Motor neuron (in vitro differentiated cells): ENCODE measurements around the gene MAVS. TPM values are rescaled to one million over a fixed set of nuclear protein-coding genes. Genes with fewer than 3 reads are reported as not detected.

Source experiments
- ATAC-seq, 8 experiments: fragments of 200-7000 bp; cut with Tn5 transposase; replicated peaks in 6 of 8; 2 replicates each; pipeline ENCODE4 v1.8.0; 2021; ENCODE audit warnings: mild to moderate bottlenecking in 8 of 8, moderate library complexity in 8 of 8
- H3K27ac ChIP-seq, 2 donors: fragments of 250-450 bp; sonication (Bioruptor Pico); 2 replicates each; pipeline ENCODE4 v1.9.0; 2021; ENCODE audit warnings: antibody characterized with exemption in 2 of 2, mild to moderate bottlenecking in 2 of 2, moderate library complexity in 1 of 2
- H3K4me1 ChIP-seq, 2 donors: fragments of 250-450 bp; sonication (Bioruptor Pico); replicated peaks in 1 of 2; 2 replicates each; pipeline ENCODE4 v1.6.1; 2021; ENCODE audit warnings: antibody characterized with exemption in 2 of 2, mild to moderate bottlenecking in 2 of 2, moderate library complexity in 1 of 2
- H3K4me3 ChIP-seq, 5 donors: fragments of 250-450 bp; sonication (Bioruptor Pico); 2 replicates each; pipeline ENCODE4 v1.9.0; 2021; ENCODE audit warnings: antibody characterized with exemption in 5 of 5, mild to moderate bottlenecking in 5 of 5, moderate library complexity in 4 of 5
- WGBS, 10 experiments: fragments of 450-650 bp; shearing (Covaris generic); methylation state at CpG; one replicate each; pipeline ENCODE4 v1.0.0; 2022; 5-methylcytosine and 5-hydroxymethylcytosine counted together
- in situ Hi-C, 9 experiments: fragments of 400-800 bp; cut with MboI; loops; one replicate each; pipeline ENCODE4 v1.15.0; 2021; ENCODE audit warnings: low sequenced_read_pairs in 9 of 9, low pct_unique_long_range_greater_than_20kb in 2 of 9; ENCODE audit not compliant: unreplicated experiment in 9 of 9
- total RNA-seq, 8 experiments: library from RNA; unstranded; fragments of 300-600 nt; gene quantifications; 2 replicates each; pipeline versions ENCODE4 v1.2.3 to v1.2.4, GENCODE V29; 2022

MAVS gene
- total RNA-seq: 10 to 100 TPM in 5 of 8 experiments, 1 to 10 TPM in 3; 5.9 to 38.8 (median 15.5) TPM

DNA sequence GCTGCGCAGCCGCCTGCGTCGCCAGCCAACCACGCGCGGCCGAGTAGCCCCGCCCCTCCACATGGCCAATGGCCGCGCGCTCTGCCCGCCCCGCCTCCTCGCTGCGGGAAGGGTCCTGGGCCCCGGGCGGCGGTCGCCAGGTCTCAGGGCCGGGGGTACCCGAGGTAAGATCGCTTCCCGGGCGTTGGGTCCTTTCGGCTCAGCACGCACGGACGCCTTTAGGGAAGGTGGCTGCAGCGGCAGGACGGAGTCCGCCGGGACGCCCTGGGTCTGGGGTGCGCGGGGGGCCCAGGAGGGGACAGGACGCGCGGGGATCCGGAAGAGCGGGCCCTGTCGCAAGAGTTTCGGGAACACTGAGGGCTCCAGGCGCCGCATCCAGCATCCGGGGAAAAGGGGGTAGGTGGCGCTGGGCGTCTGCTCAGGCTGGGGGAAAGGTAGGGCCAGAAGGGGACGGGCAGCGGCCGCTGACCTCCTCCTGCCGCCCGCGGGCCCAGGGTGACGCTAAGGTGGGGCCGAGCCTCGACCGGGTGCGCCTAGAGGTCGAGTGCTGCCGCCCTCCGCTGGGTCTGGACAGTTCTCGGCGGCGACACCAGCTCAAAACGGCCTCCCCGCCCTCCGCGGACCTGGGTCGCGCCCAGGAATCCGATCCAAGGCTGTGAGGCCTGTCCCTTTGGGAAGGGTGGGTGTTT lies at the start of gene MAVS:
TSS of gene MAVS (plus strand) at position 95 of the 689 bp plus-strand sequence. CDS start 7,791 bp downstream, outside the sequence.
- Histone ChIP-seq H3K4me1 (peaks cover 5 to 7% of the 10 kb centered on the region in 2 donors), H3K4me3 (peak within 1 kb of the TSS; percentile 66 to 98 (median 83)), H3K27ac (peak within 1 kb of the TSS; percentile 42 to 52)
- ATAC-seq: peak; percentile 79 to 99 (median 96)
- WGBS, 10 experiments: 0% methylated on average over 1 to 6 of the region's 72 CpGs; no CpG with 5 or more reads in 6 of the 10 experiments
- in situ Hi-C loops: no loop called here

DNA sequence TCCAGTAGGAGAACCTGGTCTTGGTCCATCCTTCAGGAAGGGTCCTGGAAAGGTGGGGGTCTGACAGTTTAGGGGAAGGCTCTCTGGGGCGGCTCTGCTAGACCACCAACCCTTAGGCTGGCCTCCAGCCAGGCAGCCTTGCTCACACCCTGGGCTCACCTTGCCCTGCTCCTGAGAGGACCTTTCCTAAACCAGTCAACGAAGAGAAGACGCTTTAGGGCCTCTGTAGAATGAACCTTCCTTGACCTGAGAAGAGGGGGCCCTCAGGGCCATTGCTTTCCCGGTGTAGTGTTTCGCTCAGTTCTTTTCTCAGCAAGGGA lies 49.4 kb upstream of the MAVS start:
- ATAC-seq: no peak
- Histone ChIP-seq H3K4me3 (peak overlapping the region in 2 of 5 donors; percentile 40 to 45), H3K27ac (no peak overlapping the region), H3K4me1 (peaks cover 22 to 32% of the 10 kb centered on the region in 2 donors)
- in situ Hi-C loops: loop anchor here in 2 of 9 experiments (25.0 kb wide), 1 partner anchor 290 kb away; no protein-coding TSS in a partner anchor
- 40 to 100% (median 75%) methylated on average over 1 to 2 of the region's 5 CpGs; no CpG with 5 or more reads in 6 of the 10 experiments for WGBS, 10 experiments

- Histone ChIP-seq H3K4me1 (peaks cover 22 to 32% of the 10 kb centered on the region in 2 donors), H3K27ac (no peak overlapping the region), H3K4me3 (no peak overlapping the region)
- WGBS, 10 experiments: 5 to 100% (median 80%) methylated on average over 1 to 10 of the region's 19 CpGs
- ATAC-seq: no peak
- in situ Hi-C loops: loop anchor here in 2 of 9 experiments (25.0 kb wide), 1 partner anchor 290 kb away; no protein-coding TSS in a partner anchor
These were observed 48.9 kb upstream of the MAVS start for GRCh38 chr20:3797592-3798372.

DNA sequence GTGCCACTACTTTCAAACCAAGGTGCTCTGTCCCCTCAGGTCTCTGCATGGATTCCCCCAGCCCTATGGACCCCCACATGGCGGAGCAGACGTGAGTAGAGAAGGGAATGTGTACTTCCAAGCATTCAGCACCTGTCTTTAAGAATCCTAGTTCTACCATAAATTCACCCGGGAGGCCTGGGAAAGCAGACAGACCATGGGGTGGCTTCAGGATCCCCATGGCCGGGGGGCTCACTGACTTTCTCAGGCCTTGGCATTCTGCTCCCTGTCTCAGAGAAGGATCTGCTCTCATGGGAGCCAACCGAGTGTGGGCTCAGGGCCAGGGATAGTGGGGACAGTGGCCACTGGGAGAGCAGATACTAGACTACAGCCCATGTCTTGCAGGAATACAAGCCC lies 48.3 kb upstream of the MAVS start:
- no peak for ATAC-seq
- WGBS, 10 experiments: 100% methylated on average over 1 to 2 of the region's 5 CpGs; no CpG with 5 or more reads in 7 of the 10 experiments
- Histone ChIP-seq H3K27ac (no peak overlapping the region), H3K4me1 (peaks cover 22 to 32% of the 10 kb centered on the region in 2 donors), H3K4me3 (no peak overlapping the region)
- in situ Hi-C loops: loop anchor here in 2 of 9 experiments (25.0 kb wide), 1 partner anchor 289 kb away; no protein-coding TSS in a partner anchor

DNA sequence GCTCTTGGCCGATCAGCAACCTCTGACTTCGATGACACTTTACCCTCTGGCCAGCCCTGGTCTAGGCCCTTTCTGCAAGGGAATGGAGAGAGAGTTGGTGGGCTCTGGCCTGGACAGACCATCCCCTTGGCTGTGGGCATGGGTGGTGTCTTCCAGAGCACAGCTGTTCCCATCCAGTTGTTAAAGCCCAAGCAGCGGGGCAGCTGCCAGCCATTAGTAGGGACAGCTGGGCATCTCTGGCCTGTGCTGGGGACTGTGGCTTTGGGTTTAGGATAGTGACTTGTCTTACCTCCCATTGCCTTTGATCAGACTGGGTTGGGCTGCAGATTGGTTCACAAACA lies 47.8 kb upstream of the MAVS start:
- 82 to 100% (median 100%) methylated on average over 1 to 3 of the region's 3 CpGs; no CpG with 5 or more reads in 4 of the 10 experiments for WGBS, 10 experiments
- ATAC-seq: no peak
- no peak overlapping the region for H3K4me3 ChIP-seq
- in situ Hi-C loops: loop anchor here in 2 of 9 experiments (25.0 kb wide), 1 partner anchor 288 kb away; no protein-coding TSS in a partner anchor
- peaks cover 22 to 32% of the 10 kb centered on the region in 2 donors for H3K4me1 ChIP-seq
- peak overlapping the region in 1 of 2 donors; percentile 80 for H3K27ac ChIP-seq

GRCh38 chr20:3800256-3800877 lies 46.3 kb upstream of the MAVS start:
- WGBS, 10 experiments: 84 to 100% methylated on average over 1 to 3 of the region's 18 CpGs; no CpG with 5 or more reads in 8 of the 10 experiments
- Histone ChIP-seq H3K4me1 (peaks cover 22 to 32% of the 10 kb centered on the region in 2 donors), H3K4me3 (no peak overlapping the region), H3K27ac (peak overlapping the region; percentile 80 to 81)
- in situ Hi-C loops: no loop called here
- ATAC-seq: no peak

GRCh38 chr20:3800878-3801260 lies 45.8 kb upstream of the MAVS start:
- Histone ChIP-seq H3K4me3 (no peak overlapping the region), H3K27ac (peak overlapping the region; percentile 80 to 81), H3K4me1 (peaks cover 22 to 32% of the 10 kb centered on the region in 2 donors)
- in situ Hi-C loops: no loop called here
- ATAC-seq: no peak
- WGBS, 10 experiments: 83% methylated on average over 3 of the region's 8 CpGs; no CpG with 5 or more reads in 9 of the 10 experiments

DNA sequence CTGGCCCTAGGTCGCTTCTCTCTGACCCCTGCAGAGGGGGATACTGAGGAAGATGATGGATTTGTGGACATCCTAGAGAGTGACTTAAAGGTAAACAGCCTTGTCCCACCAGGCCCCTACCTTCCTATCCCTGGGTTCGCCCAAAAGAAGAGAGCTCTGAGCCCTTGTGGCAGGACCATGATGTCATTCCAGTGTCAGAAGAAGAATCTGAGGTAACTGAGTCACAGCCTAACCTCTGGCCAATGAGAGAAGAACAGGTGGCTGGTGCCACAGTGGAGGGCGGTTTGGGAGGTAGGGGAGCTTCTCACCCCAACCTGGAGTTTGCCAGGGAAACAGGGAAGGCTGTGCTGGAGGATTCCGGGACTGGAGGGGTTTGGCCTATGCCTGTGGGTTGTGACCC lies 45.3 kb upstream of the MAVS start:
- Histone ChIP-seq H3K4me1 (peaks cover 22 to 35% of the 10 kb centered on the region in 2 donors), H3K4me3 (no peak overlapping the region), H3K27ac (no peak overlapping the region)
- no peak for ATAC-seq
- in situ Hi-C loops: no loop called here
- 86 to 100% (median 87%) methylated on average over 2 to 3 of the region's 4 CpGs; no CpG with 5 or more reads in 5 of the 10 experiments for WGBS, 10 experiments

DNA sequence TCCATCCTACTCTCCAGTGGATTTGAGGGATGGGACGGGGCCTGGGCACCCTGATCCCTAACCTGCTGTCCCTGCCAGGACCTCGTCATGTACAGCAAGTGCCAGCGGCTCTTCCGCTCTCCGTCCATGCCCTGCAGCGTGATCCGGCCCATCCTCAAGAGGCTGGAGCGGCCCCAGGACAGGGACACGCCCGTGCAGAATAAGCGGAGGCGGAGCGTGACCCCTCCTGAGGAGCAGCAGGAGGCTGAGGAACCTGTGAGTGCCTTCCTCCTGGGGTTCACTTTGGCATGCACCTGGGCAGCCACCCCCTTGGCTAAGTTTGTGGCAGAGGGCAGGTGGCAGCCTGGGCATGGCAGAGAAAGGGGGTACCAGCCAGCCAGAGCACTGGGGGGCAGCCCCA lies 44.8 kb upstream of the MAVS start:
- Histone ChIP-seq H3K4me3 (no peak overlapping the region), H3K4me1 (peaks cover 22 to 31% of the 10 kb centered on the region in 2 donors), H3K27ac (no peak overlapping the region)
- peak in 1 of 8 experiments; percentile 2 for ATAC-seq
- 96 to 100% (median 100%) methylated on average over 1 to 8 of the region's 13 CpGs; no CpG with 5 or more reads in 7 of the 10 experiments for WGBS, 10 experiments
- in situ Hi-C loops: no loop called here

GRCh38 chr20:3802524-3803239 lies 44.0 kb upstream of the MAVS start:
- WGBS, 10 experiments: 86 to 100% (median 90%) methylated on average over 1 to 6 of the region's 11 CpGs; no CpG with 5 or more reads in 1 of the 10 experiments
- H3K27ac ChIP-seq: no peak overlapping the region
- ATAC-seq: no peak
- in situ Hi-C loops: no loop called here
- H3K4me3 ChIP-seq: no peak overlapping the region
- H3K4me1 ChIP-seq: peaks cover 27 to 32% of the 10 kb centered on the region in 2 donors

DNA sequence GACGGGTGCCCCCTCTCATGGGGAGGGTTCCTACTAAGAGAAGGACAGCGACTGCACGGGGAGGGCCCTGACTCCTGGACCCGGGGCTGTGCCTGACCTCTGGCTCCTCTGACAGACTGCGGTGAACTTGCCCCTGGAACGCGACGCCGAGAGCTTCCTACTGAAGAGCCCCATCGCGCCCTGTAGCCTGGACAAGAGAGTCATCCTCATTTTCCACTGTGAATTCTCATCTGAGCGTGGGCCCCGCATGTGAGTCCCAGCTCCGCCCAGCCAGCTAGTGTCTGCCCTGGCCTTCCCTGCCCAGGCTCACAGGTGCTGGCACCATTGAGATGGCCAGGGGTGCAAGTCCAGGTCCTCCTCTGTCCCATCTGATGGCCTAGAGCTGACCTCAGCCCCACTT lies 43.3 kb upstream of the MAVS start:
- H3K27ac ChIP-seq: no peak overlapping the region
- H3K4me3 ChIP-seq: no peak overlapping the region
- in situ Hi-C loops: no loop called here
- WGBS, 10 experiments: 76 to 80% methylated on average over 1 to 6 of the region's 14 CpGs; no CpG with 5 or more reads in 8 of the 10 experiments
- ATAC-seq: no peak
- peaks cover 27 to 38% of the 10 kb centered on the region in 2 donors for H3K4me1 ChIP-seq

GRCh38 chr20:3803854-3804253 lies 42.8 kb upstream of the MAVS start:
- in situ Hi-C loops: no loop called here
- H3K27ac ChIP-seq: no peak overlapping the region
- no peak for ATAC-seq
- H3K4me3 ChIP-seq: no peak overlapping the region
- WGBS, 10 experiments: 81 to 93% (median 89%) methylated on average over 2 to 5 of the region's 6 CpGs; no CpG with 5 or more reads in 6 of the 10 experiments
- H3K4me1 ChIP-seq: peaks cover 27 to 35% of the 10 kb centered on the region in 2 donors
